ENCODE results near the gene MCRIP2.
A peak's percentile ranks its signal among the peaks of the same experiment; 100 is the strongest.
"Not testable (repeated sequence)": the region's sequence is repeated elsewhere in the genome, so short reads cannot be mapped to it uniquely, and the experiment has no call there.

MCRIP2 gene

DNA sequence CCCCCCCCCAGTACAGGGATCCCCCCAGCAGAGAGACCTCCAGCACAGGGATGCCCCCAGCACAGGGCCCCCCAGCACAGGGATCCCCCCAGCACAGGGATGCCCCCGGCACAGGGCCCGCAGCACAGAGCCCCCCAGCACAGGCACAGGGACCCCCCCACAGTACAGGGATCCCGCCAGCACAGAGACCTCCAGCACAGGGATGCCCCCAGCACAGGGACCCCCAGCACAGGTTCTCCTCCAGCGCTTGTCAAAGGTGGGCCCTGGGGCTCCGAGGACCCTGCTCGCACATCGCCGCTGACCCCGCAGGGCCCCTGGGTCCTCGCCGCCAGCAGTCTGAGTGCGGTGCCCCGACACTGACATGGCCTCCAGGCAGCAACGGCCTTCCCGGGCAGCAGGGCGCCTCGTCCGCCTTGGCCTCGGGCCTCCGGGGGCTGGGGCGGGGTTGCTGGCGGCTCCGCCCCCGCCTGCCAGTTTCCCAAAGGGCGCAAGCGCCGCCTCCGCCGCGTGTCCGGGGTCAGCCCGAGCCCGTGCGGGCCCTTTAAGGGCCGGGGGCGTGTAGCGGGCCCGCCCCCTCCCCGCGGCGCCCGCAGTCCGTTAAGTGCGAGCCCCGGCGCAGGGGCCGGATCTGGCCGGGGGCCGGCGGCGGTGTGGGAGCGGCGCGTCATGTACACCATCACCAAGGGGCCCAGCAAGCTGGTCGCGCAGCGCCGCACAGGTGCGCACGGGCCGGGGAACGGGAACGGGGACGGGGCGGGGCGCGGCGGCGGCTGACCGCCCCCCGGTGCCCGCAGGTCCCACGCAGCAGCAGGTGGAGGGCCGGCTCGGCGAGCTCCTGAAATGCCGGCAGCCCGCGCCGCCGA is at the start of gene MCRIP2:
Gene MCRIP2, plus strand, starts transcription at position 503 of the 863 bp plus-strand sequence. Its CDS starts 164 bp downstream, at position 667.
- DNase-seq = peak; percentile 88

DNA sequence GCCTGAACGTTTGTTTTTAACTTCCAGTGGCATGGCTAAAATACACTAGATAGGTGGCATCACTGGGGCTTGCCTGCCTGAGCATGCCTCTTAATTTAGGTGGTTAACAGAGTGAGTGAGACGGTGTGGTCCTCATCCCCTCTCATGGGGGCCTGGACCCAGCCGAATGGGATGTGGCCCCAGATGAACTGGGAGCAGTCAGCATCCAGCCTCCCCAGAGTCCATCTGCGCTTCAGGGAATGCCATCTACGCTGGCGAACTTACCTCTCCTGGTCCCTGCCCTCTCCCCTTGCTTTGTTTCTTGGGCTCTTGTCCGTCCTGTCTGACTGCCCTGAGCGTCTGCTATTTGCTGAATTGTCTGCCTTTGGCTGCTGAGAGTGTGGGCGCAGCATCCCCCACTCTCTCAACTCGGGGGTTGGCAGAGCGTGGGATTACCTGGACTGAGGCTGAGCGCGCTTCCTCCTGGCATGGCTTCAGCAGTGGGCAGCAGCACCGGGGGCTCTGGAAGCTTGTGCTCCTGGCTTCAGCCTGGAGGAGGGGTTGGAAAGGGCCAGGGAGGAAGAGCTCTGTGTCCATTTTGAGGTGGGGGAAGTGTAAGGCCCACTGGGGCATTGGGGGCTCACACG is 49.6 kb upstream of the MCRIP2 start:
- no peak for DNase-seq

GRCh38 chr16:592518-593306 is 48.9 kb upstream of the MCRIP2 start:
- DNase-seq = no peak

DNA sequence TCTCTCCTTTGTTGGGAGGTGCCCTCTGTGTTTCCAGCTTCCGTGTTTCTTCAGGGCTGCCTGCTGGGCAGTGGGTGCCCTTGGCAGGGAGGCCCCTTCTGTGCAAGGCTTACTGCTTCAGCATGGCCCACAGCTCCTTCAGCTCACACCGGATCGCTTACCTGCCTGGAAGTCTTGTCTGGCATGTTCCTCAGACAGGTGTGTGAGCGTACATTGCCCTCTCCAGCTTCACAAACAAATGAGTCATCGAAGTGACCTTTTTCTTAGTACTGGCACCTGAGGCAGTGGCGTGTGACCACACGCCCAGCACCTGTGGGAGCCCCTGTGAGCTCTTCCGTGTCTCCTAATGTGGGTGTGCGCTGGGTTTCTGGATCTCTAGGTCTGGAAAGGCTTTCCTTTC is 48.2 kb upstream of the MCRIP2 start:
- no peak for DNase-seq

DNA sequence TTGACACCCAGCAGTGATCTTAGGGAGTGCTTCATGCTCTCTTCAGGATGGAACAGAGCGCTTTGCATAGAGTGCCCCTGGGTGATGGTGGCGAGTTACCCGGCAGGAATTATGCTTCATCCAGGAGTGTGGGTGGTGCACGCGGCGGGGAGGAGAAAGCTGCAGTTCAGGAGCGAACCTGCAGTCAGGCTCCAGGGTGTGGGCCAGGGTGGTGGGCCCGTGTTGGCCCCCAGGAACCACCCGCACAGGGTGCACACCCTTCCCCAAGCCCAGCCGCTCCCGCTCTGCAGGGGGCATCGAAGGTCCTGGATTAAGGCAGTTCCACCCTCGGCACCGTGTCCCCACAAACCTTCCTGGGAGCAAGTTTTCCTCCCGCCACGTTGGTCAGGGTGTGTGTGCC is 47.8 kb upstream of the MCRIP2 start:
- no peak for DNase-seq

- DNase-seq = no peak
These were observed 46.5 kb upstream of the MCRIP2 start for GRCh38 chr16:595094-595528.

DNA sequence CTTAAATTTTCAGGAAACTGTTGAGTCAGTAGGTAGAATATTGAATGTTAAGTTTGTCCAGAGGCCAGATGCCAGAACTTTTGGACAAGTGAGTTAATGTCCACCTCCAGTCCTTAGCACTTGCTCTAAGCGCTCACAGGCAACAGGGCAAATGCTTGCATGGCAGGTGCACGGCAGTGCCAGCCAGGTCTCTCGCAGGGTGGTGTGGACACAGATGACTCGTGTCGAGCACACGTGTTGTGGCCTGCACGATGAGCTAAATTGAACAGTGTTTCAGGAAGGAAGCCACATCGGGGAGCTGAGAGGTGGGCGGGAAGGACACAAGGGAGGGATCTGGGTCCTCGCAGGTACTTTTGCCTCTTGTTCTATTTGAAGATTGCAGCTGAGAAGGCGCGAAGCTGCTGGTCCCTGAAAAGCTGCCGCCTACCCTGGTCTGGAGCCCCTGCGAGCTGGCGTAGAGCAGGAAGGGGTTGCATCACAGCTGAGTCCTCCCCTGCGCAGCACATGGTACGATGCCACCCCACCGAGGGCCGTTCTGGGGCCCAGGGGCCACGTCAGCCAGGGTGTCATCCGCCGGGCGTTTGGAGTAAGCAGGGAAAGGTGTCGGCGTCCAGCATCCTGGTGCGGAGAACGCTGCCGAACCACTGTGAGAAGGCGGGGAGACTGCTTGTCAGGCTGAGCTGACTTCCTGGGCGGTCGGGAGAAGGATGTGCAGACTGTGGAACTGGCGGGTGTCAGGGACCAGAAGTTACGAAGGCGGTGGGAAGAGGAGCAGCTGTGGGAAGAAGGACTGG is 45.5 kb upstream of the MCRIP2 start:
- no peak for DNase-seq

DNA sequence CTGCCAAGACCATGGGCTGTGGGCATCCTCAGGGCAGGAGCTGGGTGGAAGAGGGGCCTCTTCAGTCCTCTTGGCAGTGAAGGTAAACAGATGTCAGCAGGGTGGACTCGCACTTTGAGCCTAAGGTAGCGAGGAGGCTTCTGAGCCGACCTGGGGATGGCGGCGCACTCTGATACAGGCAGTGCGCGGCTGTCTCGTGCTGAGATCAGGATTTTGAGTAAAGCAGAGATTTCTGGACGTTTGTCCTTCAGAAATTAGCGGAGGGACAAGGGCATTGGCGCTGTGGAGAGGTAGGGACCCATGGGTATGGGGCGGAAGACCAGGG is 44.9 kb upstream of the MCRIP2 start:
- DNase-seq = no peak

DNA sequence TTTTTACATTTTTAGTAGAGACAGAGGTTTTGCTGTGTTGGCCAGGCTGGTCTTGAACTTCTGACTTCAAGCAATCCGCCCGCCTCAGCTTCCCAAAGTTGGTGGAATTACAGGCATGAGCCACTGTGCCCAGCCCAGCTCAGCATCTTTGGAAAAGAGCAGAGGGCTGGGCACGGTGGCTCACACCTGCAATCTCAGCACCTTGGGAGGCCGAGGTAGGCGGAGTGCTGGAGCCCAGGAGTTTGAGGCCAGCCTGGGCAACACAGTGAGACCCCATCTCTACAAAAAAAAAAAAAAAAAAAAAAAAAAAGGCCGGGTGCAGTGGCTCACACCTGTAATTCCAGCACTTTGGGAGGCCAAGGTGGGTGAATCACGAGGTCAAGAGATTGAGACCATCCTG is 44.0 kb upstream of the MCRIP2 start:
- DNase-seq = not testable (repeated sequence)

DNA sequence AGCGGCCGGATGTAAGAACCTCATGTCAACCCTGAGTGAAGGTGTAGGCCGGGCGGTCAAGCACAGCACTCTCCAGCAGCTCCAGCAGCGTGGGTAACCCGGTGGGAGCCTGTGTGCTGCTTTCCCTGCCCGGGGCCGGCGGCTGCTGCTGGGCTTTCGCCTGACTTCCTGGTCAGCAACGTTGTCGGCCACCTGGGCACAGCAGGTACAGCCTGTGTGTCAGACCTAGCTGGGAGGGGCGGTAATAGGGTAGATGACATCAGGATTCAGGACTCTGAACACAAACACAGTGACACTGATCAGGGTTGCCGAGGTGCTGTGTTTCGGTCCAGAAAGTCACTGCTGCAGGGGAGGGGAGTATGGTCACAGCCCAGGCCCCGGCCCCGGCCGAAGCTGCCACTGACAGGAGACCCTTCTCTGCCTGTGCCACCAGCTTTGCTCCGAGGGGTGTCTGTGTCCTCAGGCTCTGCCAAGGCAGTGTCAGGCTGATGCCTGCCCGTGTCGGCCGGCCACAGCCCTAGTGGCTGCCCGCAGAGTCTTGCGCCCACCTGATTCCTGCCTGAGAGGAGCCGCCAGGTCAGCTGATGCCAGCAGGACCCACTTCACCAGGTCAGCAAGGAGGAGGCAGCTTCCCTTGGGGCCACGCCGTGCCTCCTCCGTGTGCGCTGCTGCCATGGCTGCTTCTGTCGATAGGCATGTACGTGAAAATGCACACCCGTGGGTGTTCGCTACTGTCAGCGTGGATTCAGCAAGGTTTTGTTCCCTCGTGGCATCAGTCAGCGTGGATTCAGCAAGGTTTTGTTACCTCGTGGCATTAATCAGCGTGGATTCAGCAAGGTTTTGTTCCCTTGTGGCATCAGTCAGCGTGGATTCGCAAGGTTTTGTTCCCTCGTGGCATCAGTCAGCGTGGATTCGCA is 42.5 kb upstream of the MCRIP2 start:
- DNase-seq = no peak

DNA sequence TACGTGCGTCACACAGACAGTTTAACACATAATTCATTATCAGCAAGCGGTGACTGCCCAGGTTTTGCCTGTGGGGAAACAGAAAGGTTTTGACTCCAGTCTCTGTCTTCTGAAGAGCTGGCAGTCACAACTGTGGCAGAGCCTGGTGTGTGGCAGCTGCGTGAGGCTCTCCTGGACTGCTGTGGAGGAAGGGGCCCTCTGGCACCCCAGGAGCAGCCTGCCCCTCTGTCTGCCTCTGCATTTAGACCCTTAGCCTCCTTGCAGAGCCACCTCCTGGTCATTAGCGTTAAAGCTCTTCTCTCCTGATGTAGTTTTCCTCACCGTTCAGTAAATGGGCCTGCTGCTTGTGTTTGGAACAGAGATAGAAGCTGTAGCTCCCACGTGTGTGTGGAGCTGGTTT is 40.8 kb upstream of the MCRIP2 start:
- no peak for DNase-seq

DNA sequence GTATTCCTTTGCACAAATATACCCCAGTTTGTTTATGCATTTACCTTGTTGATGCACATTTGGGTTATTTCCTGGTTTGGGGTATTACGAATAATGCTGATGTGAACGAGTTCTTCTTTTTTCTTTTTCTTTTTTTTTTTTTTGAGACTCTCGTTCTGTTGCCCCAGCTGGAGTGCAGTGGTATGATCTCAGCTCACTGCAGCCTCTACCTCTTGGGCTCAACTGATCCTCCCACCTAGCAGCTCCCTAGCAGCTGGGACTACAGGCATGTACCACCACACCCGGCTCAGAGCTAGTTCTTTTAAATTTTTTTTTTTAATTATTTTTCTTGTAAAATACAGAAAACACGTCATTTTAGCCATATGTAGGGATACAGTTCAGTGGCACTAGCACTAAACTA is 37.7 kb upstream of the MCRIP2 start:
- DNase-seq = no peak

DNA sequence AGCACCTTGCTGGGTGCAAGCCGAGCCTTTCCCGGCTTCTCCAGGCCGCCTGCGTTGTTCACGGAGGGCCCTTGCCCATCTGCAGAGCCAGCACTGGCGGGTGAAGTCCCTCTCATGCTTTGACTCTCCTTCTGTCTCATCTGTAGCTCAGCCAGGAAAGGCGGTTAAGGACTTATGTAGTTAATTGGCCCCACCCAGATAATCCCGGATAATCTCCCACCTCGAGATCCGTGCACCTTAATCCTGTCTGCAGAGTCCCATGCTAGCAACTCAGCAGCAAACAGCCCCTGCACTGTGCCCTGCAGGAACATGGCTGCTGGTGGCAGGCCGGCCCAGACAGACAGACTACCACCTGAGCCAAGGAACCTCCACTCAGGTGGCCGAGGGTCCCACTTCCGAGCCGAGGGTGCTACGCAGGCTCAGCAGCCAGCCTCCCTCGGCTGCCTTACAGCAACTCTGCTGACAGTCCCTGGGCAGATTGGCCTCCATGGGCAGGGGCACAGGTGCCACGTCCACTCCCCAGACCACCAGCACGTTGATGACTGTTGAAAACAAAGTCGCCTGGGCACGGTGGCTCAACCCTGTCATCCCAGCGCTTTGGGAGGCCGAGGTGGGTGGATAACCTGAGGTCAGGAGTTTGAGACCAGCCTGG is 34.8 kb upstream of the MCRIP2 start:
- DNase-seq = no peak

GRCh38 chr16:608019-608418 is 33.6 kb upstream of the MCRIP2 start:
- no peak for DNase-seq

DNA sequence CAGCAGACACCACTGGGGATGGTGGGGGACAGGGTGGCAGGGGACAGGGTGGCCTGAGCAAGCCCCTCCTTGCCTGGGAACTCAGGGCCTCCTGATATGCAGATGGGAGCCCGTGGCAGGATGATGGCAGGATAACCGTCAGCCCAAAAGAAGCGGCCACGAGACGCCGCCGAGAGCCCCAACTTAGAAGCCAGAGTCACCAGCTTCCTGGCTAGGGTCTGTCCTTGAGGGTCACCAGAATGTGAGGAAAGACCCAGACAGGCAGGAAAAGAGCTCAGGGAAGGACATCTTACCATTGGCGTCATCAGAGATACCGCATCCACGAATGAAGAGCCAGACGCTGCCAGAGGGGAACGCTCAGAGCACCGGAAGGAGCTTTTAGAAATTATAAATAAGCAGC is 32.3 kb upstream of the MCRIP2 start:
- DNase-seq = no peak

GRCh38 chr16:609984-610383 is 31.6 kb upstream of the MCRIP2 start:
- DNase-seq = no peak

GRCh38 chr16:610513-611381 is 30.9 kb upstream of the MCRIP2 start:
- peak; percentile 83 for DNase-seq

GRCh38 chr16:615122-615521 is 26.5 kb upstream of the MCRIP2 start:
- no peak for DNase-seq

GRCh38 chr16:616733-617586 is 24.7 kb upstream of the MCRIP2 start:
- DNase-seq = no peak

All from activated CD8-positive, alpha-beta memory T cell treated with anti-CD3 and anti-CD28 coated beads, Interleukin-2, amount 50 U/mL, for 48 hours (primary cell).